H9 (cell line): Measurements from ENCODE around the gene SLC4A11. TPM values are rescaled to one million over a fixed set of nuclear protein-coding genes. Genes with fewer than 3 reads are reported as not detected.
"Not testable (repeated sequence)": the region's sequence is repeated elsewhere in the genome, so short reads cannot be mapped to it uniquely, and the experiment has no call there.

Experiments used
- DNase-seq: peaks from one replicate; pipeline ENCODE4 v3.0.0-alpha.2; 2017
- H2AFZ ChIP-seq: one replicate; pipeline ENCODE4 v1.6.1; 2013; ENCODE audit warnings: mild to moderate bottlenecking, low read length, control low read depth, moderate library complexity
- H2AK5ac ChIP-seq: 2 replicates; pipeline ENCODE4 v1.6.1; 2013; ENCODE audit warnings: low read length, control low read depth, mixed read lengths; ENCODE audit not compliant: insufficient read length
- H2BK120ac ChIP-seq: one replicate; pipeline ENCODE4 v1.6.1; 2013; ENCODE audit warnings: low read depth, mild to moderate bottlenecking, low read length, control low read depth, inconsistent platforms; ENCODE audit not compliant: poor library complexity, severe bottlenecking
- H2BK12ac ChIP-seq: 2 replicates; pipeline ENCODE4 v1.6.1; 2013; ENCODE audit warnings: low read length, control low read depth, mixed read lengths, low read depth; ENCODE audit not compliant: insufficient read length
- H2BK15ac ChIP-seq: 2 replicates; pipeline ENCODE4 v1.6.1; 2013; ENCODE audit warnings: low read depth, low read length, control low read depth
- H2BK20ac ChIP-seq: one replicate; pipeline ENCODE4 v1.6.1; 2013; ENCODE audit warnings: low read depth, mild to moderate bottlenecking, low read length, control low read depth, inconsistent platforms; ENCODE audit not compliant: poor library complexity, severe bottlenecking
- H2BK5ac ChIP-seq: 2 replicates; pipeline ENCODE4 v1.6.1; 2013; ENCODE audit warnings: low read length, control low read depth, mixed read lengths; ENCODE audit not compliant: insufficient read length
- H3K14ac ChIP-seq: 2 replicates; pipeline ENCODE4 v1.6.1; 2013; ENCODE audit warnings: low read length, control low read depth; ENCODE audit not compliant: insufficient read depth
- H3K18ac ChIP-seq: 2 replicates; pipeline ENCODE4 v1.6.1; 2013; ENCODE audit warnings: low read depth, mild to moderate bottlenecking, mixed read lengths, low read length, control low read depth; ENCODE audit not compliant: insufficient read length
- H3K23ac ChIP-seq: 2 replicates; pipeline ENCODE4 v1.6.1; 2013; ENCODE audit warnings: low read length, control low read depth, mixed read lengths, low read depth; ENCODE audit not compliant: insufficient read length
- H3K23me2 ChIP-seq: 2 replicates; pipeline ENCODE4 v1.6.1; 2013; ENCODE audit warnings: low read depth, mild to moderate bottlenecking, mixed read lengths, low read length, control low read depth; ENCODE audit not compliant: insufficient read length, poor library complexity, severe bottlenecking
- H3K27ac ChIP-seq: 2 replicates; pipeline ENCODE4 v1.5.1; 2013; ENCODE audit warnings: low read length, control low read depth, mixed read lengths, low read depth; ENCODE audit not compliant: insufficient read length
- H3K27me3 ChIP-seq: 2 replicates; pipeline ENCODE4 v1.6.1; 2013; ENCODE audit warnings: low read length, control low read depth, inconsistent platforms; ENCODE audit not compliant: insufficient read depth
- H3K4ac ChIP-seq: 2 replicates; pipeline ENCODE4 v1.6.1; 2013; ENCODE audit warnings: low read depth, mild to moderate bottlenecking, control low read depth, inconsistent platforms, low read length, moderate library complexity
- H3K4me1 ChIP-seq: 2 replicates; pipeline ENCODE4 v1.6.1; 2013; ENCODE audit warnings: low read length, control low read depth, inconsistent platforms; ENCODE audit not compliant: insufficient read depth
- H3K4me2 ChIP-seq: 2 replicates; pipeline ENCODE4 v1.6.1; 2013; ENCODE audit warnings: low read length, control low read depth, mixed read lengths; ENCODE audit not compliant: insufficient read length, insufficient read depth
- H3K56ac ChIP-seq: 2 replicates; pipeline ENCODE4 v1.6.1; 2013; ENCODE audit warnings: low read depth, mild to moderate bottlenecking, mixed read lengths, low read length, control low read depth; ENCODE audit not compliant: insufficient read length
- H3K79me1 ChIP-seq: 2 replicates; pipeline ENCODE4 v1.6.1; 2013; ENCODE audit warnings: low read depth, mild to moderate bottlenecking, moderate library complexity, low read length, control low read depth, inconsistent platforms; ENCODE audit not compliant: insufficient read depth, poor library complexity, severe bottlenecking
- H3K79me2 ChIP-seq: 2 replicates; pipeline ENCODE4 v1.6.1; 2013; ENCODE audit warnings: low read length, control low read depth, inconsistent platforms; ENCODE audit not compliant: insufficient read depth
- H3K9ac ChIP-seq: 2 replicates; pipeline ENCODE4 v1.6.1; 2013; ENCODE audit warnings: low read length, control low read depth, mixed read lengths; ENCODE audit not compliant: insufficient read length; ENCODE audit errors: extremely low read depth
- H3K9me3 ChIP-seq: one replicate; pipeline ENCODE4 v1.6.1; 2013; ENCODE audit warnings: low read depth, low read length, inconsistent platforms; ENCODE audit not compliant: control insufficient read depth
- H3T11ph ChIP-seq: one replicate; pipeline ENCODE4 v1.6.1; 2013; ENCODE audit warnings: mild to moderate bottlenecking, low read length, control low read depth, inconsistent platforms
- H4K20me1 ChIP-seq: one replicate; pipeline ENCODE4 v1.6.1; 2013; ENCODE audit not compliant: control insufficient read depth, insufficient read length, insufficient read depth
- H4K5ac ChIP-seq: 2 replicates; pipeline ENCODE4 v1.6.1; 2013; ENCODE audit warnings: low read depth, mild to moderate bottlenecking, mixed read lengths, low read length, control low read depth; ENCODE audit not compliant: insufficient read length
- H4K8ac ChIP-seq: replicated peaks from 2 replicates; pipeline ENCODE4 v1.6.1; 2013; ENCODE audit warnings: low read length, control low read depth, mixed read lengths, low read depth; ENCODE audit not compliant: insufficient read length
- H4K91ac ChIP-seq: 2 replicates; pipeline ENCODE4 v1.6.1; 2013; ENCODE audit warnings: low read depth, mild to moderate bottlenecking, moderate library complexity, mixed read lengths, low read length, control low read depth; ENCODE audit not compliant: insufficient read length
- H3K27ac Mint-ChIP-seq, 3 experiments: 2 replicates in 2 of 3; 3 replicates in 1 of 3; pipeline ENCODE4 v1.8.0; 2020 to 2021; ENCODE audit warnings: mixed read lengths in 3 of 3, mild to moderate bottlenecking in 1 of 3, moderate library complexity in 1 of 3
- H3K27me3 Mint-ChIP-seq: 2 replicates; pipeline ENCODE4 v1.8.0; 2021; ENCODE audit warnings: low read depth, mild to moderate bottlenecking, moderate library complexity, mixed read lengths
- H3K36me3 Mint-ChIP-seq, 3 experiments: 2 replicates in 2 of 3; 3 replicates in 1 of 3; pipeline ENCODE4 v1.8.0; 2020 to 2021; ENCODE audit warnings: low read depth in 3 of 3, mixed read lengths in 3 of 3; ENCODE audit not compliant: insufficient read depth in 1 of 3
- H3K4me1 Mint-ChIP-seq, 2 experiments: 2 replicates each; pipeline ENCODE4 v1.8.0; 2020; ENCODE audit warnings: mixed read lengths in 2 of 2
- H3K4me3 Mint-ChIP-seq, 2 experiments: 2 replicates in 1 of 2; 3 replicates in 1 of 2; pipeline ENCODE4 v1.8.0; 2020 to 2021; ENCODE audit warnings: mild to moderate bottlenecking in 2 of 2, mixed read lengths in 2 of 2, moderate library complexity in 1 of 2
- H3K9me3 Mint-ChIP-seq, 2 experiments: 2 replicates in 1 of 2; 3 replicates in 1 of 2; pipeline ENCODE4 v1.8.0; 2020; ENCODE audit warnings: mild to moderate bottlenecking in 2 of 2, mixed read lengths in 2 of 2, moderate library complexity in 1 of 2
- WGBS: extraction: QIAGEN DNeasy Blood & Tissue Kit; methylation state at CpG from one replicate; pipeline ENCODE4 v1.1.7; 2013; ENCODE audit warnings: missing lambda C conversion rate, low lambda C conversion rate, mixed read lengths; ENCODE audit not compliant: insufficient read length; ENCODE audit errors: extremely low coverage; 5-methylcytosine and 5-hydroxymethylcytosine counted together
- total RNA-seq: library from RNA; stranded (reverse); gene quantifications from 2 replicates; pipeline ENCODE4 v1.2.1, GENCODE V29; 2021
- TF ChIP-seq, protein P1 (sequence below): fragments of 200-600 bp; sonication (generic); conservative IDR thresholded peaks from 3 replicates; pipeline ENCODE4 v1.8.0; 2021; ENCODE audit warnings: antibody characterized with exemption, mild to moderate bottlenecking

The SLC4A11 gene
- total RNA-seq, 1 experiment from 2014 or later: 29.4 TPM

DNA sequence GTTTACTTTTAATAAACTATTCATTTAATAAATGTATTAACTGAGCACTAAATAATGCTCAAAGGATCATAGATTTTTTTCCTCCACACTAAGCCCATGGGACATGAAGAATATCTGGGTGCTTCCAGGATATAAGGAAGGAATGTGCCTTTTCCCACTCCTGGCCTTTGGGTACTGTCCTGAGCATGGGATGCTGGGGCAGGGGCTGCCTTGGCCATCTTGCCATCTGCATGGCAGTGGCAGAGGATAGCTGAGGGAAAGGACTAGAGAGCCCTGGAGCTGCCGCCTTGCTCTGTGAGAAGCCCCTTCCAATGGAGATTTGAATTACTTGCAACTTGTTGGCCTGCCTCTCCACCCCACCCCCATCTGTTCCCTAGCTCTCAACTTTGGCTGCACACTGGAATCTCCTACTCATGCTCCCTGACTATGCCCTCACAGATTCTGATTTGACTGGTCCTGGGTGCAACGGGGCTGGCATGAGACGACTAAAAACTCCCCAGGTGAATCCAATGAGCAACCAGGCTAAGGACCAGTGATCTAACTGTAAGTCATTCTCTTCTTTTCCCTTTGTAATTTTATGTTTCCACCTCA is 50.1 kb downstream of the SLC4A11 start:
- no peak overlapping the region for H3K56ac ChIP-seq
- no peak overlapping the region for H2BK120ac ChIP-seq
- no peak overlapping the region for H3K23ac ChIP-seq
- no peak overlapping the region for H2AFZ ChIP-seq
- no peaks in the 10 kb centered on the region for H3K79me1 ChIP-seq
- no peak overlapping the region for H3K9ac ChIP-seq
- no peaks in the 10 kb centered on the region for H3K4me1 ChIP-seq
- H3K79me2 ChIP-seq: no peaks in the 10 kb centered on the region
- no peak overlapping the region for H3K27ac ChIP-seq
- no peak overlapping the region for H4K91ac ChIP-seq
- no peaks in the 10 kb centered on the region for H3K27me3 ChIP-seq
- no peak overlapping the region for H3K14ac ChIP-seq
- H2BK5ac ChIP-seq: no peak overlapping the region
- DNase-seq: no peak
- no peaks in the 10 kb centered on the region; a peak in 1 of 4 replicates for H3K4me1 Mint-ChIP-seq
- no peak overlapping the region for H2BK15ac ChIP-seq
- peaks cover 30 to 47% (median 39%) of the 10 kb centered on the region in 3 experiments; a peak in 6 of 7 replicates for H3K36me3 Mint-ChIP-seq
- H3K23me2 ChIP-seq: no peaks in the 10 kb centered on the region
- no peak overlapping the region for H2BK20ac ChIP-seq
- H4K20me1 ChIP-seq: no peaks in the 10 kb centered on the region
- H3K4ac ChIP-seq: no peak overlapping the region
- H4K5ac ChIP-seq: no peak overlapping the region
- no peaks in the 10 kb centered on the region for H3K27me3 Mint-ChIP-seq
- H3K18ac ChIP-seq: no peak overlapping the region
- TF ChIP-seq, protein P1, sequence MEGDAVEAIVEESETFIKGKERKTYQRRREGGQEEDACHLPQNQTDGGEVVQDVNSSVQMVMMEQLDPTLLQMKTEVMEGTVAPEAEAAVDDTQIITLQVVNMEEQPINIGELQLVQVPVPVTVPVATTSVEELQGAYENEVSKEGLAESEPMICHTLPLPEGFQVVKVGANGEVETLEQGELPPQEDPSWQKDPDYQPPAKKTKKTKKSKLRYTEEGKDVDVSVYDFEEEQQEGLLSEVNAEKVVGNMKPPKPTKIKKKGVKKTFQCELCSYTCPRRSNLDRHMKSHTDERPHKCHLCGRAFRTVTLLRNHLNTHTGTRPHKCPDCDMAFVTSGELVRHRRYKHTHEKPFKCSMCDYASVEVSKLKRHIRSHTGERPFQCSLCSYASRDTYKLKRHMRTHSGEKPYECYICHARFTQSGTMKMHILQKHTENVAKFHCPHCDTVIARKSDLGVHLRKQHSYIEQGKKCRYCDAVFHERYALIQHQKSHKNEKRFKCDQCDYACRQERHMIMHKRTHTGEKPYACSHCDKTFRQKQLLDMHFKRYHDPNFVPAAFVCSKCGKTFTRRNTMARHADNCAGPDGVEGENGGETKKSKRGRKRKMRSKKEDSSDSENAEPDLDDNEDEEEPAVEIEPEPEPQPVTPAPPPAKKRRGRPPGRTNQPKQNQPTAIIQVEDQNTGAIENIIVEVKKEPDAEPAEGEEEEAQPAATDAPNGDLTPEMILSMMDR: no peak
- no peaks in the 10 kb centered on the region for H3K9me3 Mint-ChIP-seq
- H3K4me2 ChIP-seq: no peak overlapping the region
- H3T11ph ChIP-seq: no peak overlapping the region
- H3K9me3 ChIP-seq: no peaks in the 10 kb centered on the region
- no peak overlapping the region for H2BK12ac ChIP-seq
- no peak overlapping the region for H2AK5ac ChIP-seq
- H4K8ac ChIP-seq: no peak overlapping the region
- no peak overlapping the region for H3K4me3 Mint-ChIP-seq
- peak overlapping the region in 2 of 3 experiments; percentile 61 to 88; a peak in 3 of 7 replicates for H3K27ac Mint-ChIP-seq
- WGBS: no CpG with 5 or more reads among the region's 3 CpGs

DNA sequence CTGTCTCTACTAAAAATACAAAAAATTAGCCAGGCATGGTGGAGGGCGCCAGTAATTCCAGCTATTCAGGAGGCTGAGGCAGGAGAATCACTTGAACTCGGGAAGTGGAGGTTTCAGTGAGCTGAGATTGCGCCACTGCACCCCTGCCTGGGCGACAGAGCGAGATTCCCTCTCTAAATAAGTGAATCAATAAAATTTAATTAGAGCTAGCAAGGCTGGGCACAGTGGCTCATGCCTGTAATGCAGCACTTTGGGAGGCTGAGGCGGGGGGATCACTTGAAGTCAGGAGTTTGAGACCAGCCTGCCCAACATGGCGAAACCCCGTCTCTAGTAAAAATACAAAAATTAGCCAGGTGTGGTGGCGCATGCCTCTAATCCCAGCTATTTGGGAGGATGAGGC is 51.1 kb downstream of the SLC4A11 start:
- H4K91ac ChIP-seq, H3K79me1 ChIP-seq, H3K27me3 ChIP-seq, H3K27me3 Mint-ChIP-seq, H3K4me3 Mint-ChIP-seq, H3K23ac ChIP-seq, H3K56ac ChIP-seq, H3K9me3 Mint-ChIP-seq, H2BK120ac ChIP-seq, H3K4me1 ChIP-seq, H3K14ac ChIP-seq, H3K4me2 ChIP-seq, H2BK20ac ChIP-seq, H3K27ac ChIP-seq, H3T11ph ChIP-seq, H2AK5ac ChIP-seq, H3K79me2 ChIP-seq, H3K18ac ChIP-seq, H2BK5ac ChIP-seq, H2BK12ac ChIP-seq, H3K9ac ChIP-seq, H3K23me2 ChIP-seq, H3K4ac ChIP-seq, H3K4me1 Mint-ChIP-seq, DNase-seq, H4K20me1 ChIP-seq, H3K9me3 ChIP-seq, H4K5ac ChIP-seq, H3K27ac Mint-ChIP-seq, H2BK15ac ChIP-seq, H4K8ac ChIP-seq, H2AFZ ChIP-seq: not testable (repeated sequence)
- peaks cover 28 to 38% (median 29%) of the 10 kb centered on the region in 3 experiments; a peak in 6 of 7 replicates for H3K36me3 Mint-ChIP-seq
- no CpG with 5 or more reads among the region's 9 CpGs for WGBS
